Measurements from ENCODE around the gene DGKD. TPM values are rescaled to one million over a fixed set of nuclear protein-coding genes. Genes with fewer than 3 reads are reported as not detected.

The DGKD gene
- total RNA-seq, 1 donor from 2014 or later = 46.5 TPM

DNA sequence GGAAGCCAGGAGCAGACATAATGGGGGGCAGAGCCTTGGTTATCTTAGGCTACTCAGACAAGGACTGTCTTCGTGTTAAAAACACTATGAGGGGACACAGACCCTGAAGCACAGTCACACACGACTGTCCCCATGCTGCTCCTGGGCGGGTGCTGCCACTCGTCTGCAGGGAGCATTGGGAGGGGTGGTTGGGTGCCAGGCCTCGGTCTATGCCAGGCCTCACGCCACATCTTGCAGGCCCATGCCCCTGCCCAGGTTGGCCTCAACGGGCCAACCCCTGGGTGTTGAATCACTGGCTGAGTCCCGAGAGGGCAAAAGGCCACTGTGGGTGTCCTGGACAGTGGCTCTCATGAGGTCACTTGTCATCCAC lies 114.4 kb downstream of the DGKD start:
- FAIRE-seq (no peak), DNase-seq (ENCODE audit: low spot score in 2 of 2) (no peak)

DNA sequence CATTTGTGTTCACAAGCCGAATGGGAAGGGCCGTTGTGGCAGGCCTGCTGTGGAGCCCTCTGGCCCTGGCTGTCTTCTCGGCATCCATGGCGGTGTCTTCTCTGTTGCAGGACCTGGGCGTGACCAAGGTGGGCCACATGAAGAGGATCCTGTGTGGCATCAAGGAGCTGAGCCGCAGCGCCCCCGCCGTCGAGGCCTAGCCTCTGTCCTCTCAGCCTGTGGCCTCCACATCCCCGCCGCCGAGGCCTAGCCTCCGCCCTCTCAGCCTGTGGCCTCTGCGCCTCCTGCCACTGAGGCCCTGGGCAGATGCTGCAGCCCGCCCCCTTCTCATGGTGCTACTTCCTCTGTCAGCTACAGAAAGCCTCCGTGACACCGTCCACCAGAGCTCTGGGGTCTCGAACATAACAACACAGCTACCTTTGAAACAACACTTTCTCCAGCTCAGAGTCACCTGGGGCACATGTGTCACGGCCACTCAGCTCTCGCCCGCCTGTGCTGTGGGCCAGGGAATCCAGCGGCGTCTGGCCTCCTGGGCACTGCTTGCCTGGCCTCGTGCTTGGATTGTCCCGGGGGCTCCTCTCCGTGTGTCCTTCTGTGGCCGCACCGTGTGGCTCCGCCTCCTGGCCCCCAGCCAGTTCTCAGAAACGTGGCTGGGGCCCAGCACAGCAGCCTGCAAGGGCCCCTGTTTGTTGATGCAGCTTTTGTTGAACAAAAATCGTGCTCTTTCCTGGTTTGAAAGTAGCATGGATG lies 115.1 kb downstream of the DGKD start:
- FAIRE-seq = no peak
- DNase-seq (ENCODE audit: low spot score in 2 of 2) = peak; percentile 49 to 60

DNA sequence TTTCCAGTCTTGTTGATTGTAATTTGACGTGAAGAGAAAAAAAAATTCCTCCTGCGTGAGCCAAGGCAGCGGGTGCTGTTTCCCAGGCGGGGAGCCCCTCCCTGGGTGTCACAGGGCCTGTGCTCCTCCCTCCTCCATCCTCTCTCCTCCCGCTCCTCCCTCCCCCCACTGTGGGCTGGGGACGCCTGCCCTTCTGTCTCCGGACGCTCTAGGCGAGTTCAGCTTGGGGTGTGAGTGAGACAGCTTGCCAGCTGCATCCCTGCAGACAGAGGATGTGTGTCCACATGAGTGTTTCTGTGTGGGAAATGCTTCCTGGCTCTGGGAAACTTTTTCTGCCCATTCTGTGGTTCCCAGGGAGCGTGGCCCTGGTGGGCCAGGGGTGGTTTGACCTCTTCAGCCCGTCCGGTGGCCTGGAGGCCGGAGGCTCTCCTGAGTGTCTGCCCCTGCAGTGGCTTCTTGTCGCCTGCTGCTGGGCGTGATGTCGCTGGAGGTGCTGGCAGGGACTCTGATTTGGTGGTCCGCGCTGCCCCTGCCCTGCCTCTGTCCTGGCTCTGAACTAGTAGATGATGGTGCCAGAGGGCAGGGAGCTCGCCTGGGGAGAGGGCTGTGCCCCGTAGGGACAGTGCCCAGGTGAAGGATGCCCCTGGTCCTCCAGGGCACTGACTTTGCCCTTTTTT lies 115.9 kb downstream of the DGKD start:
- DNase-seq (ENCODE audit: low spot score in 2 of 2) (peak; percentile 70 to 78), FAIRE-seq (no peak)

DNA sequence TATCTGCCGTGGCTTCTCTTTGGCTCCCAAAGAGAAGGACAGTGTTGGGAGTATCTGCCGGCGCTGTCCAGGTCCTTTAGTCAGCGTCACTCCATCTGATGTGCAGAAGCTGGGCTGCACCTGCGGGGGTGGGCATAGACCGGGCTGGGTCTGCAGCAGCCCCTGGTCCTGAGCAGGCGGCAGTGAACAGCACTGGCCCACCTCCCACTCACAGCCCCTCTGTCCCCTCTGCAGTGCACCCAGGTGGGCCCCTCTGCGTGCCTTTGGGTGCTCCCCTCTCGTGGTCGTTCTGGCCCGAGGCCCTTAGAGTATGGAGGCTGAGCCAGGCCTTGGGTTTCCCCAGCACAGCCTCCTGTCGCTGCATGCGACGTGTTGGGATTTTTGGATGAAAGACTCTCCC lies 116.5 kb downstream of the DGKD start:
- DNase-seq (ENCODE audit: low spot score in 2 of 2) (no peak), FAIRE-seq (no peak)

DNA sequence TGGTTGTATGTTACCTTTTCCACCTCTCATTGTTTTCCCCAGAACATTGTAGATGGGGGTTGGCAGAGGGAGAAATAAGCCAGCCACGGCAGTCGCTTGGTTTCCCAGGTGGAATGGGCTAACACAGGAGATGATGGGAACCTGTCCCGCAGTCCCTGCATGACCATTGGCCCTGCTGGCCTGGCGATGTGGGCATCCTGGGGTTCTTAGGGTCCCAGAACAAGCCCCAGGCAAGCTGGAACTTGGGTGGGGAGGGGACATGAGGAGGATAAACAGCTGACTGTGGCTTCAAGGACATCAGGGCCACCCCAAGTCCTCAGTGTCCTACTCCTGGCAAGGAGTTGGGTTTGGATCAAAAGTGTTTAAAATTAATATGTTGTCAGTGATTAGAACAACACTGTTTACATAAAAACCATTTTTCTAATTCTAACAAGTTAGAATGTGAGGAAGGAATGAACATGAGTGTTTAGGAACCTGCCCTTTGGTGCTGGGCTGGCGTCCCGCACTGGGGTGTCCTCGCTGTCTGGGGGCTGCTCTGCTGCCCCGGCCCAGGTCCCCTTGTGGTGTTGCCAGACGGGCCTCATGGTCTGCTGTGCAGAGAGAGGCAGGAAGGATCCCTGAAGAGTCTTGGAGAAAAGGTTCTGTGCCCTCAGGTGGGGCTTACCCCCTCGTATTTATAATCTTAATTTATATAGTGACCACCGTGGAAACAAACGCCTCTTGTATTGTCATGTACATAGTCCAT lies 117.2 kb downstream of the DGKD start:
- no peak for FAIRE-seq

DNA sequence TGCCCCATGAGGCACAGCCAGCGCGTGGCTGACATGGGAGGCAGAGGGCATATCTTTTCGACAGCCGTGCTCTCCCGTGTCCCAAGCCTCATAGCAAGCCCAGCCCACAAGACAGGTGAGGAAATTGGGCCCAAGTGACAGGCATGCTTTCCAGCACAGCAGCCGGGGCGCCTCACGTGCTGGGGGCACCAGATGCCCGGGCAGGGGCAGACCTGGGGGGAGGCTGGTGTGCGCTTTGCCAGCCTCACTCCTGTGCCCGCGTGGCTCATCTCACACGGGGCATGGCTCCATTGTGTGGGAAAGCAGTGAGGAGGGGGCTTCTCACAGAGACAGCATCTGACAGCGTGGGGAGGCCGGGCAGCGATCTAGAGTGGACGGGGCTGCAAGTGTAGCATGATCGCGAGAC lies 119.1 kb downstream of the DGKD start:
- DNase-seq (ENCODE audit: low spot score in 2 of 2) (no peak), FAIRE-seq (no peak)

More for the DNA sequence above, 117.2 kb downstream of the DGKD start:
- no peak for DNase-seq (ENCODE audit: low spot score in 2 of 2)

DNA sequence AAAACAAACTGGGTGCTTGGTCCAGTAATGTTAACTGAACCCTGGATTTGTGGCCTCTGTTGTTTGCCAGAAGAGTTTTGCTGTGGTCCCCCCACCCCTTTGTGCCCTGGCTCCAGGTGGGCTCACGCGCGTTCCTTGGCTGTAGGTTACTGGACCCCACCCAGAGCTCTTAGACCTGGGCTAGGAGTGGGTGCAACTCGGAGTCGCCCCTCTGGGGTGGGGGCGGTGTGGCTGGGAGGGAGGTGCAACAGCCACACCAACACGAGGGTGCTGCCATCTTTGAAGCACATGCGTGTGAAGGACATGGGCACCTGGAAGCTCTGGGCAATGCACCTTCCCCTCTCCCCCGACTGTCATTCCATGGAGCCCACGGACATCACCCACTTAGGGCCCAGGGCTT lies 119.6 kb downstream of the DGKD start:
- no peak for FAIRE-seq
- no peak for DNase-seq (ENCODE audit: low spot score in 2 of 2)

DNA sequence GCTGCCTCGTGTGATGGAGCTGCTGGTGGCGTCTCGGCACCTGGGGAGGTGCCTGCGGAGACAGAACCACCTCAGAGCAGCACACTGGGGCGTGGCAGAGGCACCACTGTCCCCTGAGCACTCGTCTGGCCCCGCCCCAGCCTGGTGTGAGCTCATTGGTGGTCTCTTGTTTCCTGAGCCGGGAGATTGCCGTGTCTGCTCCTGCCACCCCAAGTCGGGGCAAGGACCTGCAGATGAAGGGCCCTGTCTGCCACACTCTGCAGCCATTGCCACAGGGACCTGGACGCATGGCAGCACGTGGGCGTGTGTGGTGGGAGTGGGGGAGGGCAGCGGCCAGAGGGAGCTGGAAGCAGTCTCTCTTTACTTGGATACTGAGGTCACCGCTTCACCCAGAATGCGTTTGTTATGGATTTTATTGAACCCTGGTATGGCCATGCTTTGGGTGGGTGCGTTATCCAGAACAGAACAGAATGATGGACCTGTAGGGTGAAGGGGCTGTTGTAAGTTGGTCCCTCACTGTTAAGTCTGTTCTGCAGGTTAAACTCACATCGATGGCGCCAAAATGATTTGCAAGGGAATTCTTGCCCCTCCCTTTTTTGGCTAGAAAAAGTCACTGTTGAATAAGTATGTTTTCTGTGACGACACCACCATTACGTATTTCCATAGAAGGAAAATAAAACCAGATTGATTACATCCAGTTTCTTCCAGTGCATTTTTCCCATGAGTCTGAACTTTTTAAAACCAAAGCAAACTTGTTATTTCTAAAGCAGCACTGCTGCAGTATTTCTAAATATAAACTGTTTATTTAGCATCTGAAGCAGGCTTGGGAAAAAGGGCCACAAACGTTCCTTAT lies 120.2 kb downstream of the DGKD start:
- no peak for DNase-seq (ENCODE audit: low spot score in 2 of 2)
- no peak for FAIRE-seq

DNA sequence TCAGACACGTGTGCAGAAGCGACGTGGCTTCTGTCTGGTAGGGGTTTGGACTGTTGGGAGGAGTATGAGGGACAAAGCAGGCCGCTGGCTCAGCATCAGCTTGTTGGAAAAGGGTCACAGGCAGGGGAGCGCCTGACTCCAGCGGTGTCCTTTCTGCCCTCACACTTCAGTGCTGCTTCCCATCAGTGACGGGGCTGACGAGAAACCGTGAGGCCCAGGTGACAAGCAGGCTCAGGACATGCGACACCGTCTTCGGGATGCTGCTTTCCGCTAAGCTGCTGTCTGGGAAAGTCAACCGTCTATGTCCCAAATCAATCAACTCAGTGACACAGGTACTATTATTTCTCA lies 121.7 kb downstream of the DGKD start:
- no peak for FAIRE-seq
- DNase-seq (ENCODE audit: low spot score in 2 of 2) = no peak

DNA sequence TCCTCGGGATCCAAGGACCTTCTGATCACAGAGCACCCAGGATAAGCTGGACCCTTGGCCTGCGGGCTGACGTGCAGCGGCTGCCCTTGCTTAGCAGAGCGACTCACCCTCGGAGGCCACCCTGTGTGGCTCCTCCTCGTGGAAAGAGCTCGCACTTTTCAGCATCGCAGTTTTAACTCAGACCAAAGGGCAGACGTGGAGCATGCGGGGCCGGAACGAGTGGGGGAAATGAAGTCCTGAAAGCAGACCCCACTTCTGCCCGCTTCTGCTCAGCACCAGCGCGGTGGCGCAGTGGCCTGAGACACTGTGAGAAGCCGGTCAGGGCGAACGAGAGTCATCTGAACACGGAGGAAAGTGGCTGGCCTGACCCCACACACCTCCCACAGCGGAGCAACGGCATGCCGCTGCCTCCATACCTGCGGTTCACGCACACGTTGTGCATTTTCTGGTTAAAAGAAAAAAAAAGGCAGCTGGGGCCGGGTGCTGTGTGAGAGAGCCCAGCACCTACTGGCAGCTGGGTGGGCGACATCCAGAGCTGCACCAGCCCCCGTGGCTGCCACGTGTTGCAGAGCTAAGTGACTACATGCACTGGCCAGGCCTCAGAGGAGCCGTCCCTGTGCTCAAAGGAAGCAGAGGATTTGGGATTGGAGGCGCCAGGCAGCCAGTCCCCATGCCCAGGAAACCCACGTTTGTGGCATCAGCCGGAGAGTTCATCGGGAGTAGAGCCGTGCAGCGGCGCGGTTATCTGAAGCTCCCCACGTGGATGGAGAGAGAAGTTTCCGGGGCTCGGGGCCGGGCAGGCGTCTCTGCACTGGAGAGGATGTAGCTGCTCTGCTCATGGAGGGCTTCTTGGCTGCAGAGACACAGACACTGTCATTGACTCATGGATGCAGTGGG lies 122.6 kb downstream of the DGKD start:
- DNase-seq (ENCODE audit: low spot score in 2 of 2) = no peak
- no peak for FAIRE-seq

DNA sequence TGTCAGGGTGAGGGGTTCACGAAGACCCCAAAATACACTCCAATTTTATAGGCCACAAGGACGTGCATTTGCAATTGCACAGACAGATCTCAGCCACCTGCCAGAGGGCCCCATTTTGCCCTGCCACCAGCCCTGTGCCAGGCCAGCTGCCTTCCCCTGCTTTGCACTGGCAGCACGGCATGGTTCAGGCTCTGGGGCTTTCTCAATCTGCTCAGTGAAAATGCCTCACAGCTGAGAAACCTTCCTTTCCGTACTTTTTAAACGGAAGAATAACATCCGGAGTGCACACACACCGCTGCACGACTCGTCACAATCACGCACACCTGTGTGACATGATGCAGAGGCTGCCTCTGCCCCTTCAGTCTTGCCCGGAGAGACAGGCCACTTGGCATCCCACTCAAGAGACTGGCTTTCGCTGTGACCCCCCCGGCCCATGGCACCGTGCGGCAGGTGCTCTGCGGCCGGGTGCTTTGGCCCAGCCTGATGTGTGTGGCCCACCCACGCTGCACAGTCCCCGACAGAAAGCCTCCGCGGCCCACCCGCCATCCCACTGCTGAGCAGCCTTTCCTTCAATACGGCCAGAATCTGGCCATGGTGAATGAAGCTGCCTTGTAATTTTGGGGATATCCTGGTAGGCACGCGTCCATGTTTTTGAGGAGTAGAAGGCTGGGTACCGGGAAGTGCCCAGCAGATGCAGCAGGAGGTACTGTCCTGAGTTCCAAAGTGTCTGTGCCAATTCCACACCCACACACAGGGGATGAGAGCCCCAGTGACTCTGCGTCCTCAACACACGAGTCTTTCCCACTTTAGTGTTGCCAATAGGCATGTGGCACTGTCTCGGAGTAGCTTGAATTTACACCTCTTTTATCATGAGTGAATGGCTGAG lies 123.5 kb downstream of the DGKD start:
- DNase-seq (ENCODE audit: low spot score in 2 of 2) = no peak
- FAIRE-seq = no peak

DNA sequence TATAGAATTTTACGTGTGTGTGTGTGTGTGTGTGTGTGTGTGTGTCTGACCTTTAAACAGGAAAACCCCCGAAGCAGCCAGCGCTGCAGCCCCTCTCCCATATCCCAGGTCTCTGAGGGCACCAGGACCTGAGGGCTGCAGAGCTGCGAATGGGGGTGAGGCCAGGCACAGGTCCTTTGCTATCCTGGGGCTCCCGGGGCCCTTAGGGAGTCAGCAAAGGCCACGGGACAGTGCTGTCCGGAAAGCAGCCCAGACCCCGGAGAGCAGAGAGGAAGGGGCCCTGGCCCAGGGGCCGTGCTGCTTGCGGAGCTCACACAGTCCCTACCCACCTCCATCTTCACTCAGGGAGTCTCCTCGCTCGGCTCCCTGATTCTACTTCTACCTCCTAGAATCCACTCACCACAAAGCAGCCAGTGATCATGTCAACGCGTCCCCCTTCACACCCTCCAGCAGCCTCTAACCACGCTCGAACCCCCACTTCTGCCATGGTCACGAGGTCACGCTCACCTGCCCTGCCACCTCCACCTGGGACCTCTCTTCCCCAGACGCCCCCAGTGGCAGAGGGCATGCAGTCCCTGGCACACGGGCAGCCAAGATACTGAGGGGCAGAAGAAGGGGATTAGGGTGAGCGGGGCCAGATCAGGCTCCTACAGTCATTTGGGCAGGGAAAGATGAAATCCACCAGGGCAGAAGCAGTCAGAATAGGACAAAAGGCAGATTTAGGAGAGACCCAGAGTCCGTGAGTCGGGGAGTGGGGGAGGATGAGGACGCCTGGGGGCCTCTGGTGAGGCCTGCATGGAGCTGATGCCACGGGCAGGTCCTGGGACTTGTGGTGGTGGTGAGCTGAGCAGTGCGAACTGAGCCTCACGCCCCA lies 125.6 kb downstream of the DGKD start:
- no peak for DNase-seq (ENCODE audit: low spot score in 2 of 2)
- no peak for FAIRE-seq

DNA sequence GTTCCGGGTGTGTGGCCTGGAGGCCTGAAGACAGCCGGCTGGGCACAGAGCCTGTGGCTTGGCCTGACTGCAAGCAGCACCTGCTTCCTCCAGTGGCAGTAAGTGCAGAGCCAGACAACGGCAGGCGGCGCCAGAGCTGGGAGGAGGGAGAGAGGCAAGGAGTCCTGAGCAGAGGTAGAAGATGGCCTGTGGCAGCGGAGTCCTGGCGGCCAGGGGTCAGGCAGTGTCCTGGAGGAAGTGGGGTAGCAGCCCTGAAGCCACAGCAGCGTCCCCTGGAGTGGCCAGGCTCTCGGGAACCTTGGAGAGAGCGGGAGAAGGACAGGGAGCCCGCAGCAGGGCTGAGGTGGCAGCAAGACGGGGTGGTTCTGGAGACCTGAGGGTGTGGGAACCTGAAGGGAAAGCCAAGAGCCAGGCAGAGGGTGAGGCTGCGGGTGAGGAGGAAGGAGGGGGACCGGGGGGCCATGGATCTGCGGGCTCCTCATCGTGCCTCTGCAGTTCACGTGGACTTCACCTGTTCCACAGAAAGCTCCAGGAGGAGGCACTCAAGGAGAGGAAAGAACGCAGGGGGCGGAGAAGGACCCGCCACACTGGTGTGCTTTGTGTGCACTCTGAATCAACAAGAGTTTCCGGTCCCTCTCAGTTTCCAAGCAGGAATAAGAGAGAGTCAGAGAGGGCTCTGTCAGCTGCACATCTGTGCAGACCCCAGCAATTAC lies 126.4 kb downstream of the DGKD start:
- FAIRE-seq = no peak
- DNase-seq (ENCODE audit: low spot score in 2 of 2) = no peak

DNA sequence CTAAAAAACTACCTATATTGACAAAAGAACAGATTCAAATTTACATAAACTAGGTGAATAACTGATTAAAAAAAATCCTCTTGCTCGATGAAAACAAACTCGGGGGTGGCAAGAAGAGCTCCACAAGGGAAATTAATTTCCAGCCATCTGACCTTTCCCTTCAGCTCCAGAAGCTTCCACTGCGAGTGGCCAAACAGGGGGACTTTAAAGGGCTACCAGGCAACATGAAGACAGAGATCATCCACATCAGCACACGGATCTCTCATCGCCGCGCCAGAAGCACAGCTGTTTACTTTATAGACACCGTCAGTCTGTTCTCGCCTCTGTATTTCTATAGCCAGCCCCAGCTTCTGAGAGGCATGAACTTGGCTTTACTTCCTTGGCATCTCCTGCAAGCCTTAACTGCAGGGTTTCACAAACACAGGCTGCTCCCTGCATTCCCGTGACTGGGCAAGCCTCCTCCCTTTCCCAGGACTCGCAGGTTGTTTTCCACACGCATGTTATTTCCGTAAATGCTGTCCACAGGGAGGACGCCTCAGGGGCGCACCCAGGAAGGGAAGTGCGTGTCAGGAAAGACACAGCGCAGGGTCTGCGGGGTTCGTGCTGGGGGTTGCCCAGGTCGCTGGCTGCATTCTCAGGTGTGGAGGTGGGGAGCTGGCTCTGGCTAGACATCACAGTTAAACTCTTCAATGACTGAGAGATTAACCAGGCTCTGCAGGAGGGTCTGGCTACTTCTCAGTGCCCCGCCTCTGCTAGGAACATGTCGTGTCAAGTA lies 127.3 kb downstream of the DGKD start:
- DNase-seq (ENCODE audit: low spot score in 2 of 2) = no peak
- no peak for FAIRE-seq

DNA sequence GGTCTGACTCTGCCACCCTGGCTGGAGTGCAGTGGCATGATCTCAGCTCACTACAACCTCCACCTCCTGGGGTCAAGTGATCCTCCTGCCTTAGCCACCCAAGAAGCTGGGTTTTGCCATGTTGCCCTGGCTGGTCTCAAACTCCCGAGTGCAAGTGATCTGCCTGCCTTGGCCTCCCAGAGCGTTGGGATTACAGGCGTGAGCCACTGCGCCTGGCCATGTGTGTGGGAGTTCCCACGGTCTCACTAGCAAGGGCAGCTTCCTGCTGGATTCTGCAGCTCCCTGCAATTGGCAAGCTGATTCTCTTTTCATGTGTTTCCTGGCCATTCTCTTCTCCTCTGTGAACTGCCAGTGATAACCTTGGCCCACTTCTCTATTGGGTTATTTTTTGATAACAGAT lies 128.3 kb downstream of the DGKD start:
- no peak for DNase-seq (ENCODE audit: low spot score in 2 of 2)

DNA sequence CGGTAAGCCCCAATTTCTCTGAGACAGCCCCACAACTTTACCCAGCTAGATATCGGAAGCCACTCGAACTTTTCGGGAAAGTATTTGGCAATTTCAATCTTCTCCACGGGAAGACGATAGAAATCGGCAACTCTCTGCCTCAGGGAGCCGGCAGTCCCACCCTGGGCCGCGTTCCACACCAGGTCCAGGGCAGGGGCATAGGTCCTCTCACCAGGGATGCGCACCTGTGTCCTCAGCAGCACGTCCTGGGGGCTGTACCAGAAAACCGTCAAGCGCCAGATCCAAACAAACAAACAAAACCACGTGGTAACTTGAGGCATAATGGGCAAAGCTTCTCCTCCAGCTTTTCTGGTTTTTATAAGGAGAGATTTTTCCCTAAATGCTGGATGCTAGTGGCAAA lies 131.4 kb downstream of the DGKD start:
- no peak for FAIRE-seq
- no peak for DNase-seq (ENCODE audit: low spot score in 2 of 2)

More for the DNA sequence above, 128.3 kb downstream of the DGKD start:
- no peak for FAIRE-seq
